Measurements from ENCODE around the gene SIRPA.

DNA sequence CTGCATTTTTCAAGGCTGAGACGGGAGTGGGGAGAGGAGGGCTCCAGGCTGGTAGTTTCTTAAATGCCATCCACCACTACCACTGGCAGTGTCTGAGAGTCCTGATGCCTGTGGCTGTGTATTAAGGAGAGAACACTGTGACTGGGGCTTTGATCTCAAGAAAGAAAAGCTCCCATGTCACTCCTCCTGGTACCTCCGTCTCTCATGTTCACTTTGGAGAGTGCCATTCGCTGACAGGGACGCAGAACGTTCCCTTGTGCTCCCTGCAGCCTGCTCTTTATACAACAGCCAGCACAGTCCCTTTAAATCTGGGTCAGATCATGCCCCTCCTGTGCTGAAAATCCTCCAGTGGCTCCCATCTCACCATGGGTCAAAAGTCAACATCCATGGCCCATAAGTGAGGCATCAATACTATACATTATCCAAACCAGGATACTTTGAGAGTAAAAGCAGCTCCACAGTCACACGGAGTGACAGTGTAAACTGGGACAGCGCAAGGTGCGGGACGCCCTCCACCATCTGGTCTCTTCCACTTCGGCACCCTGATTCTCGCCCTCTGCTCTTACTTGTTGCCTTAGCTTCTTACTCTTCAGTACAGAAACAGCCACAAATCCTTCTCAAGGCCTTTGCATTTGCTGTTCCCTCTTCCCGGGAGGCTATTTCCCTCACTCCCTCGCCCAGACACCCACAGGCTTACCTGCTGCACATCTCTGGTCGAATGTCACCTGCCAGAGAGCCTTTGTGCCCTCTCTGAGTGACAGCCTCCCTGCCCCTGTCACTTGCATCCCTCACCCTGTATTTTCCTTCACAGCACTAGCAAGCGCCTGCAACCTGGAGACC, 78.6 kb downstream of the SIRPA start:
- TF ChIP-seq POLR2A (IDR thresholded peaks at IDR 0.05): no peak
- no peak for TF ChIP-seq POLR2AphosphoS5 (IDR thresholded peaks at IDR 0.05)

All from transverse colon (tissue), 3 donors.